ENCODE measurements around the gene GPD2. TPM values are rescaled to one million over a fixed set of nuclear protein-coding genes. Genes with fewer than 3 reads are reported as not detected.

The GPD2 gene
- total and polyA plus RNA-seq, 10 of the 15 experiments (the other 5 are each of a cell fraction or from before 2014, with no cell fraction given), result 10.0 to 73.5 (median 43.4) TPM

- intact Hi-C loops (cut with micrococcal nuclease; ENCODE audit: unreplicated experiment), result no loop called here
- TF ChIP-seq HCFC1 (IDR thresholded peaks at IDR 0.05; ENCODE audit: low read length) (no peak), BACH1 (IDR thresholded peaks at IDR 0.05; ENCODE audit: borderline replicate concordance) (no peak), CHD1 (IDR thresholded peaks at IDR 0.05; ENCODE audit: low read depth, low read length) (no peak), POLR2AphosphoS2 (IDR thresholded peaks at IDR 0.05; ENCODE audit: low read depth, low read length) (no peak), POLR2AphosphoS5 (IDR thresholded peaks at IDR 0.05; ENCODE audit: low read length) (no peak), CREB1 (IDR thresholded peaks at IDR 0.05; ENCODE audit: low read depth) (no peak), USF2 (IDR thresholded peaks at IDR 0.05; ENCODE audit: borderline replicate concordance, low read depth, low read length) (no peak), YY1 (IDR thresholded peaks at IDR 0.05; ENCODE audit: low read depth, low read length) (no peak), KDM1A (IDR thresholded peaks at IDR 0.05; ENCODE audit: borderline replicate concordance) (no peak), ZNF217 (IDR thresholded peaks at IDR 0.05) (no peak), RBBP5 (conservative IDR thresholded peaks at IDR 0.05) (no peak), E2F8 (IDR thresholded peaks at IDR 0.05; ENCODE audit: low read depth, partially characterized antibody) (no peak), FOXM1 (IDR thresholded peaks at IDR 0.05; ENCODE audit: low read depth, low read length) (no peak), NFIC (IDR thresholded peaks at IDR 0.05; ENCODE audit: low read depth, low read length) (no peak), ZBED1 (IDR thresholded peaks at IDR 0.05; ENCODE audit: borderline replicate concordance) (no peak), KAT2A (conservative IDR thresholded peaks at IDR 0.05; ENCODE audit: control insufficient read depth, low read depth, low read length) (no peak)
- no peaks in the 10 kb centered on the region for H4K20me1 ChIP-seq (ENCODE audit: control insufficient read depth, insufficient read depth)
- no peak for FAIRE-seq
- 90% methylated on average over 23 of the region's 26 CpGs for WGBS (ENCODE audit: insufficient coverage, insufficient replicate concordance, low lambda C conversion rate, missing lambda C conversion rate)
- in situ Hi-C loops (cut with MboI), result loop anchor here (10.0 kb wide), 1 partner anchor 49 kb away; no protein-coding TSS in a partner anchor
- no peaks in the 10 kb centered on the region for H3K36me3 ChIP-seq (ENCODE audit: control insufficient read depth in 2 of 2, insufficient read depth in 2 of 2, low read length in 1 of 2)
- ChIA-PET CTCF (interaction anchor here (1.0 to 2.3 kb wide), 2 partner anchors 9 to 13 kb away, joined by 3 to 9 read pairs; no protein-coding TSS in a partner anchor), POLR2A (interaction anchor here (0.6 to 1.5 kb wide), 9 partner anchors 14 to 657 kb away, joined by 3 to 6 read pairs (median 4); no protein-coding TSS in a partner anchor), SMC1A (ENCODE audit: uncharacterized antibody, unreplicated experiment) (interaction anchor here (1.2 to 3.5 kb wide), 6 partner anchors 8 to 197 kb away, joined by 3 to 21 read pairs (median 8); no protein-coding TSS in a partner anchor), RAD21 (ENCODE audit: unreplicated experiment) (interaction anchor here (0.6 to 3.7 kb wide), 8 partner anchors 10 to 1016 kb away, joined by 3 to 20 read pairs (median 4); no protein-coding TSS in a partner anchor)
- no peak overlapping the region for H2AFZ ChIP-seq (ENCODE audit: control insufficient read depth, low read depth, low read length)
- H3K27me3 ChIP-seq (replicated peaks in 1 of 2; ENCODE audit: control insufficient read depth in 2 of 2, insufficient read depth in 2 of 2, low read length in 1 of 2), result no peaks in the 10 kb centered on the region
- no peak overlapping the region for H3K4me2 ChIP-seq (ENCODE audit: control insufficient read depth, insufficient read depth)
- no peak overlapping the region for H3K4me3 ChIP-seq
- H3K27ac ChIP-seq (ENCODE audit: control insufficient read depth, insufficient read depth), result no peak overlapping the region
- no peaks in the 10 kb centered on the region for H3K79me2 ChIP-seq (ENCODE audit: control insufficient read depth, insufficient read depth, low read length)
- ATAC-seq, result no peak
- no peak for DNase-seq (ENCODE audit: low read depth, low spot score)
- H3K4me1 ChIP-seq (ENCODE audit: control insufficient read depth, insufficient read depth, low read length), result peaks cover 17% of the 10 kb centered on the region
- no peak overlapping the region for H3K9ac ChIP-seq (ENCODE audit: control insufficient read depth, insufficient read depth, low read length)
- BruUV-seq (replicated peaks), result no TSS peak
- no peaks in the 10 kb centered on the region for H3K9me3 ChIP-seq (replicated peaks; ENCODE audit: control insufficient read depth, insufficient read depth, low read length)
Observed at GRCh38 chr2:156394033-156394741, 42.0 kb upstream of the GPD2 start.

Measured in GM12878 (cell line).